K562 (cell line): ENCODE data around the gene PAPOLB. TPM values are rescaled to one million over a fixed set of nuclear protein-coding genes. Genes with fewer than 3 reads are reported as not detected.

Experiments used
- ARNT ChIP-seq, 2 experiments: fragments of 450-650 bp; IDR thresholded peaks; 2 replicates each; pipeline ENCODE4 v1.6.1; 2016; ENCODE audit warnings: mild to moderate bottlenecking in 1 of 2
- CHD2 ChIP-seq: IDR thresholded peaks from 2 replicates; pipeline ENCODE4 v1.6.1; 2011; ENCODE audit warnings: low read depth, low read length
- CTBP1 ChIP-seq: fragments of 450-650 bp; IDR thresholded peaks from 2 replicates; pipeline ENCODE4 v1.6.1; 2016; ENCODE audit warnings: borderline replicate concordance
- DDX20 ChIP-seq: fragments of 450-650 bp; IDR thresholded peaks from 2 replicates; pipeline ENCODE4 v1.6.1; 2016; ENCODE audit warnings: missing genetic modification characterization, low read depth, mild to moderate bottlenecking, missing compliant biosample characterization, moderate library complexity
- ESRRA ChIP-seq: fragments of 450-650 bp; IDR thresholded peaks from 2 replicates; pipeline ENCODE4 v1.6.1; 2014; ENCODE audit warnings: low read depth, mild to moderate bottlenecking, moderate library complexity, borderline replicate concordance
- GATA2 ChIP-seq: sonication (generic); formaldehyde crosslinking; IDR thresholded peaks from 2 replicates; pipeline ENCODE4 v1.4.0; 2020; ENCODE audit warnings: mild to moderate bottlenecking, missing genetic modification reagents
- GATAD2A ChIP-seq: fragments of 450-650 bp; IDR thresholded peaks from 2 replicates; pipeline ENCODE4 v1.6.1; 2017
- KLF16 ChIP-seq: IDR thresholded peaks from 2 replicates; pipeline ENCODE4 v1.6.1; 2016; ENCODE audit warnings: antibody characterized with exemption
- L3MBTL2 ChIP-seq: fragments of 450-650 bp; IDR thresholded peaks from 2 replicates; pipeline ENCODE4 v1.6.1; 2016; ENCODE audit warnings: mild to moderate bottlenecking, moderate library complexity
- MAZ ChIP-seq, 2 experiments: fragments of 450-650 bp in 1 of 2; sonication (generic) in 1 of 2; formaldehyde crosslinking; IDR thresholded peaks in 1 of 2; conservative IDR thresholded peaks in 1 of 2; 2 replicates each; pipeline versions ENCODE4 v1.4.0 to v1.5.0; 2020; ENCODE audit warnings: mild to moderate bottlenecking in 1 of 2, missing genetic modification reagents in 1 of 2
- NBN ChIP-seq: fragments of 450-650 bp; IDR thresholded peaks from 2 replicates; pipeline ENCODE4 v1.6.1; 2016; ENCODE audit warnings: low read depth, mild to moderate bottlenecking
- NFYB ChIP-seq: IDR thresholded peaks from 2 replicates; pipeline ENCODE4 v1.6.1; 2011; ENCODE audit warnings: mild to moderate bottlenecking, moderate library complexity; ENCODE audit not compliant: insufficient read length; ENCODE audit errors: extremely low read depth
- RAD21 ChIP-seq, 2 experiments: fragments of 250-450 bp in 1 of 2; fragments of 450-650 bp in 1 of 2; sonication (Bioruptor Pico) in 1 of 2; formaldehyde crosslinking in 1 of 2; IDR thresholded peaks in 1 of 2; conservative IDR thresholded peaks in 1 of 2; 2 replicates each; pipeline versions ENCODE4 v1.4.0 to v1.8.0; 2020 to 2022; ENCODE audit warnings: mild to moderate bottlenecking in 2 of 2, moderate library complexity in 1 of 2
- SMARCE1 ChIP-seq: fragments of 450-650 bp; IDR thresholded peaks from 2 replicates; pipeline ENCODE4 v1.7.1; 2016; ENCODE audit warnings: mild to moderate bottlenecking
- TOE1 ChIP-seq, 2 experiments: fragments of 450-650 bp in 1 of 2; sonication (generic) in 1 of 2; formaldehyde crosslinking in 1 of 2; IDR thresholded peaks; 2 replicates each; pipeline versions ENCODE4 v1.7.1 to v1.8.0; 2016 to 2022; ENCODE audit warnings: borderline replicate concordance in 2 of 2, mild to moderate bottlenecking in 2 of 2, antibody characterized with exemption in 1 of 2, inconsistent platforms in 1 of 2, low read depth in 1 of 2, missing genetic modification reagents in 1 of 2, moderate library complexity in 1 of 2
- TSC22D4 ChIP-seq: fragments of 450-650 bp; IDR thresholded peaks from 2 replicates; pipeline ENCODE4 v1.6.1; 2016; ENCODE audit warnings: missing genetic modification characterization, missing biosample characterization, control low read depth
- XRCC3 ChIP-seq: fragments of 450-650 bp; IDR thresholded peaks from 2 replicates; pipeline ENCODE4 v1.6.1; 2017; ENCODE audit warnings: mild to moderate bottlenecking, moderate library complexity
- ZBTB7A ChIP-seq: IDR thresholded peaks from 2 replicates; pipeline ENCODE4 v1.6.1; 2011; ENCODE audit warnings: low read depth, mild to moderate bottlenecking, low read length, moderate library complexity, borderline replicate concordance; ENCODE audit not compliant: control insufficient read depth
- polyA plus RNA-seq, 8 experiments: library from polyadenylated mRNA; depleted of rRNA in 4 of 8; stranded (reverse) in 5 of 8; unstranded in 3 of 8; fragments of >200 nt; fragmentation: Nextera tagmentation in 2 of 8; fragmentation: Illumina TruSeq in 1 of 8; extraction: Ambion mirVana in 2 of 8; extraction: Trizol in 1 of 8; gene quantifications; 2 replicates each; pipeline versions ENCODE4 v1.2.1 to v1.2.3, GENCODE V29; 2011 to 2014; ENCODE audit warnings: inconsistent platforms in 1 of 8, missing spikeins in 1 of 8
- total RNA-seq, 7 experiments: library from RNA; depleted of rRNA in 6 of 7; stranded (reverse); fragments of >200 nt in 6 of 7; fragmentation: Illumina TruSeq in 2 of 7; extraction: Trizol in 2 of 7; gene quantifications; 2 replicates each; pipeline versions ENCODE4 v1.2.1 to v1.2.3, GENCODE V29; 2011 to 2021; ENCODE audit warnings: low replicate concordance in 1 of 7
- TF ChIP-seq, protein P1 (sequence below): IDR thresholded peaks from 2 replicates; pipeline ENCODE4 v1.6.1; 2011; ENCODE audit warnings: borderline replicate concordance, low read depth, mild to moderate bottlenecking, moderate library complexity, low read length; ENCODE audit not compliant: insufficient read depth, poor library complexity, severe bottlenecking
- TF ChIP-seq, protein P2 (sequence below): sonication (generic); formaldehyde crosslinking; IDR thresholded peaks from 2 replicates; pipeline ENCODE4 v1.9.0; 2022; ENCODE audit warnings: mild to moderate bottlenecking, missing genetic modification reagents
- TF ChIP-seq, protein P3 (sequence below): sonication (generic); formaldehyde crosslinking; IDR thresholded peaks from 2 replicates; pipeline ENCODE4 v1.4.0; 2020; ENCODE audit warnings: mild to moderate bottlenecking, missing genetic modification reagents
- TF ChIP-seq, protein P4 (sequence below), 2 experiments: fragments of 450-650 bp in 1 of 2; sonication (generic) in 1 of 2; formaldehyde crosslinking in 1 of 2; IDR thresholded peaks in 1 of 2; conservative IDR thresholded peaks in 1 of 2; 2 replicates each; pipeline versions ENCODE4 v1.6.1 to v1.8.1; 2016 to 2023; ENCODE audit warnings: mild to moderate bottlenecking in 2 of 2, moderate library complexity in 2 of 2, inconsistent platforms in 1 of 2, missing genetic modification reagents in 1 of 2

PAPOLB gene
- total and polyA plus RNA-seq, 9 of the 15 experiments (the other 6 are each of a cell fraction or from before 2014, with no cell fraction given): 0.04 to 0.33 (median 0.16) TPM; not detected in 4

DNA sequence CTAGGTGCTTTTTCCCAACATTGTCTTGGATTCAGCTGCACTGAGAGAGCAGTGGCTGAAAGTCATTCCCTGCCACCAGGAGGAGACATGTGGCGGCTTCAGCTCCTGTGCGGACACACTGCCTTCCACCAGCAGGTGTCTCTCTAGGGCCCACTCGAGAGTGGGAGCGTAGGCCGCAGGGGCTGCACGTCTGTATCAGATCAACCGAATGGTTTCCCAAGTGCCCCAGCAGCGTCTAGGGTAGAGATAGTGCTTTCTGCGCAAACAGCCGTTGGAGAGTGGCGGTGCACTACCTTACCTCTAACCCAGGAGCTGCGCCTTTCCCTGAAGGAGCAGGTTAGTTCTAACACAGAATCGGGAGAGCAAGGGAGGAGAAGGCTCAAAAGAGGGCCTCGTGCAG, 31.7 kb downstream of the PAPOLB start (continued):
- TF ChIP-seq, protein P1, sequence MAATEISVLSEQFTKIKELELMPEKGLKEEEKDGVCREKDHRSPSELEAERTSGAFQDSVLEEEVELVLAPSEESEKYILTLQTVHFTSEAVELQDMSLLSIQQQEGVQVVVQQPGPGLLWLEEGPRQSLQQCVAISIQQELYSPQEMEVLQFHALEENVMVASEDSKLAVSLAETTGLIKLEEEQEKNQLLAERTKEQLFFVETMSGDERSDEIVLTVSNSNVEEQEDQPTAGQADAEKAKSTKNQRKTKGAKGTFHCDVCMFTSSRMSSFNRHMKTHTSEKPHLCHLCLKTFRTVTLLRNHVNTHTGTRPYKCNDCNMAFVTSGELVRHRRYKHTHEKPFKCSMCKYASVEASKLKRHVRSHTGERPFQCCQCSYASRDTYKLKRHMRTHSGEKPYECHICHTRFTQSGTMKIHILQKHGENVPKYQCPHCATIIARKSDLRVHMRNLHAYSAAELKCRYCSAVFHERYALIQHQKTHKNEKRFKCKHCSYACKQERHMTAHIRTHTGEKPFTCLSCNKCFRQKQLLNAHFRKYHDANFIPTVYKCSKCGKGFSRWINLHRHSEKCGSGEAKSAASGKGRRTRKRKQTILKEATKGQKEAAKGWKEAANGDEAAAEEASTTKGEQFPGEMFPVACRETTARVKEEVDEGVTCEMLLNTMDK: peak; percentile 72
- TF ChIP-seq GATA2 (peak; percentile 79), ZBTB7A (peak; percentile 60; the same call in 1 of the 2 replicates), TOE1 (IDR thresholded peaks at IDR 0.05; ENCODE audit: borderline replicate concordance) (no peak), TOE1 (CRISPR knock-in tag; IDR thresholded peaks at IDR 0.05; ENCODE audit: borderline replicate concordance, low read depth) (0 out of 2 replicates have a peak, but pooled peaks have one; percentile 31), DDX20 (no peak), GATAD2A (no peak), XRCC3 (no peak), KLF16 (peak; percentile 48; the same call in 1 of the 2 replicates), NBN (0 out of 2 replicates have a peak, but pooled peaks have one; percentile 68), MAZ (CRISPR knock-in tag; conservative IDR thresholded peaks at IDR 0.05 in 1 of 2, IDR thresholded peaks at IDR 0.05 in 1 of 2) (peak in 1 of 2 experiments; percentile 74; a peak in 2 of 4 replicates), TSC22D4 (no peak), SMARCE1 (0 out of 2 replicates have a peak, but pooled peaks have one; percentile 11), ARNT (IDR thresholded peaks at IDR 0.05) (no peak), L3MBTL2 (peak; percentile 71; the same call in 1 of the 2 replicates), NFYB (no peak), RAD21 (CRISPR knock-in tag; conservative IDR thresholded peaks at IDR 0.05 in 1 of 2, IDR thresholded peaks at IDR 0.05 in 1 of 2) (peak; percentile 66 to 90), CTBP1 (peak; percentile 46; the same call in 1 of the 2 replicates), CHD2 (no peak), ESRRA (no peak; the same call in 1 of the 2 replicates)
- TF ChIP-seq, protein P2, sequence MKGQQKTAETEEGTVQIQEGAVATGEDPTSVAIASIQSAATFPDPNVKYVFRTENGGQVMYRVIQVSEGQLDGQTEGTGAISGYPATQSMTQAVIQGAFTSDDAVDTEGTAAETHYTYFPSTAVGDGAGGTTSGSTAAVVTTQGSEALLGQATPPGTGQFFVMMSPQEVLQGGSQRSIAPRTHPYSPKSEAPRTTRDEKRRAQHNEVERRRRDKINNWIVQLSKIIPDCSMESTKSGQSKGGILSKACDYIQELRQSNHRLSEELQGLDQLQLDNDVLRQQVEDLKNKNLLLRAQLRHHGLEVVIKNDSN (CRISPR knock-in tag): peak; percentile 39; the same call in 1 of the 2 replicates
- TF ChIP-seq, protein P3, sequence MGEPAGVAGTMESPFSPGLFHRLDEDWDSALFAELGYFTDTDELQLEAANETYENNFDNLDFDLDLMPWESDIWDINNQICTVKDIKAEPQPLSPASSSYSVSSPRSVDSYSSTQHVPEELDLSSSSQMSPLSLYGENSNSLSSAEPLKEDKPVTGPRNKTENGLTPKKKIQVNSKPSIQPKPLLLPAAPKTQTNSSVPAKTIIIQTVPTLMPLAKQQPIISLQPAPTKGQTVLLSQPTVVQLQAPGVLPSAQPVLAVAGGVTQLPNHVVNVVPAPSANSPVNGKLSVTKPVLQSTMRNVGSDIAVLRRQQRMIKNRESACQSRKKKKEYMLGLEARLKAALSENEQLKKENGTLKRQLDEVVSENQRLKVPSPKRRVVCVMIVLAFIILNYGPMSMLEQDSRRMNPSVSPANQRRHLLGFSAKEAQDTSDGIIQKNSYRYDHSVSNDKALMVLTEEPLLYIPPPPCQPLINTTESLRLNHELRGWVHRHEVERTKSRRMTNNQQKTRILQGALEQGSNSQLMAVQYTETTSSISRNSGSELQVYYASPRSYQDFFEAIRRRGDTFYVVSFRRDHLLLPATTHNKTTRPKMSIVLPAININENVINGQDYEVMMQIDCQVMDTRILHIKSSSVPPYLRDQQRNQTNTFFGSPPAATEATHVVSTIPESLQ (CRISPR knock-in tag): peak; percentile 83
- TF ChIP-seq, protein P4, sequence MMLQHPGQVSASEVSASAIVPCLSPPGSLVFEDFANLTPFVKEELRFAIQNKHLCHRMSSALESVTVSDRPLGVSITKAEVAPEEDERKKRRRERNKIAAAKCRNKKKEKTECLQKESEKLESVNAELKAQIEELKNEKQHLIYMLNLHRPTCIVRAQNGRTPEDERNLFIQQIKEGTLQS (IDR thresholded peaks at IDR 0.05): no peak
- TF ChIP-seq, protein P4 (CRISPR knock-in tag; conservative IDR thresholded peaks at IDR 0.05): no peak
